HEK293 (cell line): Measurements from ENCODE around the gene SLX4.

ENCODE experiments used
- CTCF ChIA-PET: fragments of 350-600 bp; formaldehyde crosslinking; extraction: SDS; loops from one replicate; lab custom pipeline; 2021; ENCODE audit warnings: antibody characterized with exemption; lab: Yijun Ruan, JAX
- POLR2A ChIA-PET: fragments of 300-600 bp; formaldehyde crosslinking; extraction: SDS; loops from one replicate; lab custom pipeline; 2020; ENCODE audit warnings: antibody characterized with exemption, inconsistent platforms; lab: Yijun Ruan, JAX
- H3K27ac ChIP-seq: fragments of 200-500 bp; sonication (Bioruptor generic); 2 replicates; pipeline ENCODE4 v1.5.1; 2014; ENCODE audit warnings: low read depth, low read length, control low read depth, inconsistent platforms; ENCODE audit errors: extremely low read depth
- H3K36me3 ChIP-seq, 2 experiments: fragments of 200-500 bp in 1 of 2; sonication (Bioruptor generic) in 1 of 2; 1 replicate in 1 of 2; 2 replicates in 1 of 2; pipeline ENCODE4 v1.5.1; 2014 to 2017; ENCODE audit warnings: inconsistent platforms in 2 of 2, low read length in 2 of 2; ENCODE audit not compliant: control insufficient read depth in 2 of 2, insufficient read depth in 1 of 2
- H3K4me1 ChIP-seq: fragments of 200-500 bp; sonication (Bioruptor generic); 2 replicates; pipeline ENCODE4 v1.5.1; 2014; ENCODE audit warnings: mild to moderate bottlenecking, low read length, inconsistent platforms; ENCODE audit not compliant: control insufficient read depth, insufficient read depth
- H3K4me3 ChIP-seq: 2 replicates; pipeline ENCODE4 v1.5.1; 2011; ENCODE audit warnings: low read depth, mild to moderate bottlenecking, control low read depth, low read length, moderate library complexity
- H3K9me3 ChIP-seq: fragments of 200-500 bp; sonication (Bioruptor generic); 2 replicates; pipeline ENCODE4 v1.5.1; 2014; ENCODE audit warnings: low read depth, low read length, inconsistent platforms; ENCODE audit not compliant: control insufficient read depth, insufficient read depth
- MZF1 ChIP-seq: fragments of 450-650 bp; formaldehyde crosslinking; IDR thresholded peaks from 2 replicates; pipeline ENCODE4 v1.5.1; 2017; ENCODE audit warnings: missing biosample characterization, missing genetic modification characterization, borderline replicate concordance
- PRDM10 ChIP-seq: fragments of 450-650 bp; formaldehyde crosslinking; IDR thresholded peaks from 2 replicates; pipeline ENCODE4 v1.5.1; 2016; ENCODE audit warnings: missing biosample characterization, missing genetic modification characterization
- REPIN1 ChIP-seq: fragments of 450-650 bp; formaldehyde crosslinking; IDR thresholded peaks from 2 replicates; pipeline ENCODE4 v1.5.1; 2017; ENCODE audit warnings: missing biosample characterization, missing genetic modification characterization, low read depth
- TCF7L2 ChIP-seq: IDR thresholded peaks from 2 replicates; pipeline ENCODE4 v1.6.1; 2011; ENCODE audit warnings: low read depth, mild to moderate bottlenecking, inconsistent platforms, low read length, moderate library complexity, borderline replicate concordance
- TRIM28 ChIP-seq: IDR thresholded peaks from 2 replicates; pipeline ENCODE4 v1.6.1; 2011; ENCODE audit warnings: low read length, control low read depth, borderline replicate concordance
- ZBTB17 ChIP-seq: fragments of 450-650 bp; formaldehyde crosslinking; IDR thresholded peaks from 2 replicates; pipeline ENCODE4 v1.5.1; 2016; ENCODE audit warnings: missing biosample characterization, missing genetic modification characterization
- ZBTB49 ChIP-seq: fragments of 450-650 bp; formaldehyde crosslinking; IDR thresholded peaks from 2 replicates; pipeline ENCODE4 v1.5.1; 2016; ENCODE audit warnings: missing biosample characterization, missing genetic modification characterization, low read depth
- ZNF114 ChIP-seq: fragments of 450-650 bp; formaldehyde crosslinking; IDR thresholded peaks from 2 replicates; pipeline ENCODE4 v1.5.0; 2017; ENCODE audit warnings: missing biosample characterization, missing genetic modification characterization
- ZNF140 ChIP-seq: fragments of 450-650 bp; formaldehyde crosslinking; IDR thresholded peaks from 2 replicates; pipeline ENCODE4 v1.5.1; 2016; ENCODE audit warnings: missing biosample characterization, missing genetic modification characterization
- ZNF311 ChIP-seq: fragments of 450-650 bp; formaldehyde crosslinking; IDR thresholded peaks from 2 replicates; pipeline ENCODE4 v1.5.1; 2017; ENCODE audit warnings: missing biosample characterization, missing genetic modification characterization, borderline replicate concordance
- ZNF366 ChIP-seq: fragments of 450-650 bp; formaldehyde crosslinking; conservative IDR thresholded peaks from 2 replicates; pipeline ENCODE4 v1.5.1; 2016; ENCODE audit warnings: missing biosample characterization, missing genetic modification characterization
- ZNF548 ChIP-seq: fragments of 450-650 bp; formaldehyde crosslinking; IDR thresholded peaks from 2 replicates; pipeline ENCODE4 v1.5.1; 2016; ENCODE audit warnings: missing biosample characterization, missing genetic modification characterization
- ZNF555 ChIP-seq: fragments of 450-650 bp; formaldehyde crosslinking; conservative IDR thresholded peaks from 2 replicates; pipeline ENCODE4 v1.5.1; 2017; ENCODE audit warnings: missing biosample characterization, mild to moderate bottlenecking, missing genetic modification characterization, inconsistent platforms
- ZNF561 ChIP-seq: fragments of 450-650 bp; IDR thresholded peaks from 2 replicates; pipeline ENCODE4 v1.5.1; 2018; ENCODE audit warnings: missing biosample characterization, missing genetic modification characterization, borderline replicate concordance
- ZNF585B ChIP-seq: fragments of 450-650 bp; formaldehyde crosslinking; IDR thresholded peaks from 2 replicates; pipeline ENCODE4 v1.5.1; 2016; ENCODE audit warnings: missing biosample characterization, missing genetic modification characterization
- ZNF626 ChIP-seq: fragments of 450-650 bp; sonication (Bioruptor Pico); formaldehyde crosslinking; IDR thresholded peaks from 2 replicates; pipeline ENCODE4 v1.5.1; 2018; ENCODE audit warnings: missing biosample characterization, missing genetic modification characterization, inconsistent platforms
- TF ChIP-seq, protein P1 (sequence below): IDR thresholded peaks from 2 replicates; pipeline ENCODE4 v1.6.1; 2011; ENCODE audit warnings: mild to moderate bottlenecking, low read depth, low read length, borderline replicate concordance
- TF ChIP-seq, protein P2 (sequence below): fragments of 450-650 bp; formaldehyde crosslinking; IDR thresholded peaks from 2 replicates; pipeline ENCODE4 v1.5.1; 2017; ENCODE audit warnings: missing biosample characterization, mild to moderate bottlenecking, missing genetic modification characterization, moderate library complexity

SLX4 gene

GRCh38 chr16:3536271-3536731 lies 75.1 kb downstream of the SLX4 start:
- CTCF ChIA-PET, result interaction anchor here (0.6 to 1.0 kb wide), 2 partner anchors 10 to 566 kb away, joined by 3 to 4 read pairs; no protein-coding TSS in a partner anchor
- no peaks in the 10 kb centered on the region for H3K4me1 ChIP-seq
- peaks cover 4 to 71% of the 10 kb centered on the region in 2 experiments; a peak in 2 of 3 replicates for H3K36me3 ChIP-seq
- TF ChIP-seq MZF1, result no peak
- no peak for TF ChIP-seq ZBTB49 (tag by site-specific recombination)
- no peak for TF ChIP-seq ZNF555 (tag by site-specific recombination)
- TF ChIP-seq TRIM28, result no peak
- no peak for TF ChIP-seq ZNF548 (tag by site-specific recombination)
- no peak for TF ChIP-seq REPIN1 (tag by site-specific recombination)
- TF ChIP-seq, protein P1, sequence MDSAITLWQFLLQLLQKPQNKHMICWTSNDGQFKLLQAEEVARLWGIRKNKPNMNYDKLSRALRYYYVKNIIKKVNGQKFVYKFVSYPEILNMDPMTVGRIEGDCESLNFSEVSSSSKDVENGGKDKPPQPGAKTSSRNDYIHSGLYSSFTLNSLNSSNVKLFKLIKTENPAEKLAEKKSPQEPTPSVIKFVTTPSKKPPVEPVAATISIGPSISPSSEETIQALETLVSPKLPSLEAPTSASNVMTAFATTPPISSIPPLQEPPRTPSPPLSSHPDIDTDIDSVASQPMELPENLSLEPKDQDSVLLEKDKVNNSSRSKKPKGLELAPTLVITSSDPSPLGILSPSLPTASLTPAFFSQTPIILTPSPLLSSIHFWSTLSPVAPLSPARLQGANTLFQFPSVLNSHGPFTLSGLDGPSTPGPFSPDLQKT, result no peak
- no peak for TF ChIP-seq PRDM10 (tag by site-specific recombination)
- H3K4me3 ChIP-seq, result no peak overlapping the region
- no peak overlapping the region for H3K27ac ChIP-seq
- no peaks in the 10 kb centered on the region for H3K9me3 ChIP-seq
- POLR2A ChIA-PET, result no interaction called here

DNA sequence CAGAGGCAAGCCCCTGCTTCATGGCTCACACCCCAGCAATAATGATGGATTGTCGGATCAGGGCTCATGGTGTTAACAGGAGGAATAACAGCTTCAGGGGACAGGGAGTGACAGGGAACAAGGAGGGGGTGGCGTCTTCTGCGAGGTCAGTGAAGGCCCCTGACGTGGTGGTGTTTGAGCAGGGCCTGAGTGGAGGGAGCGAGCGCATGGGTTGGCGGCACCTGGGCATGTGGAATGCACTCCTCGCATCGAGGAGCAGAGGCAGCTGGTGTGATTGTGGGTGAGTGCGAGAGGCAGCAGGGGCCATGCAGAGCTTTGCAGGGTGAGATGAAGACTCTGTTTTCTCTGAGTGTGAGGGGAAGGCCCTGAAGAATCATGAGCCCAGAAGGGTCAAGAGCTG lies 77.3 kb downstream of the SLX4 start:
- no peaks in the 10 kb centered on the region for H3K4me1 ChIP-seq
- no peaks in the 10 kb centered on the region for H3K9me3 ChIP-seq
- no peak overlapping the region for H3K4me3 ChIP-seq
- peaks cover 4 to 75% of the 10 kb centered on the region in 2 experiments; a peak in 2 of 3 replicates for H3K36me3 ChIP-seq
- no peak overlapping the region for H3K27ac ChIP-seq
- TF ChIP-seq, protein P2, sequence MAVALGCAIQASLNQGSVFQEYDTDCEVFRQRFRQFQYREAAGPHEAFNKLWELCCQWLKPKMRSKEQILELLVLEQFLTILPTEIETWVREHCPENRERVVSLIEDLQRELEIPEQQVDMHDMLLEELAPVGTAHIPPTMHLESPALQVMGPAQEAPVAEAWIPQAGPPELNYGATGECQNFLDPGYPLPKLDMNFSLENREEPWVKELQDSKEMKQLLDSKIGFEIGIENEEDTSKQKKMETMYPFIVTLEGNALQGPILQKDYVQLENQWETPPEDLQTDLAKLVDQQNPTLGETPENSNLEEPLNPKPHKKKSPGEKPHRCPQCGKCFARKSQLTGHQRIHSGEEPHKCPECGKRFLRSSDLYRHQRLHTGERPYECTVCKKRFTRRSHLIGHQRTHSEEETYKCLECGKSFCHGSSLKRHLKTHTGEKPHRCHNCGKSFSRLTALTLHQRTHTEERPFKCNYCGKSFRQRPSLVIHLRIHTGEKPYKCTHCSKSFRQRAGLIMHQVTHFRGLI (tag by site-specific recombination), result no peak
- TF ChIP-seq ZNF114 (tag by site-specific recombination), result no peak
- TF ChIP-seq ZNF585B (tag by site-specific recombination), result no peak
- no peak for TF ChIP-seq ZNF140 (tag by site-specific recombination)
- no peak for TF ChIP-seq ZNF626 (tag by site-specific recombination)
- no peak for TF ChIP-seq ZNF561
- TF ChIP-seq ZNF366, result no peak
- TF ChIP-seq ZBTB17 (tag by site-specific recombination), result no peak
- no peak for TF ChIP-seq ZNF311
- no peak for TF ChIP-seq TCF7L2
- ChIA-PET CTCF (interaction anchor here (0.6 kb wide), 1 partner anchor 315 kb away, joined by 3 read pairs; no protein-coding TSS in a partner anchor), POLR2A (no interaction called here)
